RCC 7860 (cell line): ENCODE results near the gene PNCK.

Experiments
- DNase-seq: peaks from one replicate; pipeline ENCODE4 v3.0.0-alpha.2; 2015; ENCODE audit warnings: low spot score
- FAIRE-seq: peaks from 2 replicates; lab custom pipeline; 2012; peaks lifted over from hg19 to GRCh38; lab: Jason Lieb, UNC

PNCK gene

DNA sequence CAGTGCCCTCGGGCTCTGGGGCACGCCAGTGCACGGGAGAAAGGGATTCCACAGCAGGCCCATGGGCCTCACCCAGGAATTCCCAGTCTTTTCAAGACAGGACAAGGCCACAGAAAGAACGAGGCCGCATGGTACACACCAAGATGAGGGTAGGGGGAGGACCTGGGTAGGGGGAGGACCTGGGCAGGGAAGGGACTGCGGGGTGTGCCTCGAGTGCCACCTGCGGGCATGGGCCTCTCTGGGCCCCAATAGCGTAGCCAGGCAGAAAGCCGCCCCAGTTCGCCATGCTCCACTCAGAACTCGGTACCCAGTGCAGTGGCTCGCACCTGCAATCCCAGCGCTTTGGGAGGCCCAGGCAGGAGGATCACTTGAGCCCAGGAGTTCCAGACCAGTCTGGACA, 40.6 kb downstream of the PNCK start:
- no peak for DNase-seq
- FAIRE-seq = no peak

DNA sequence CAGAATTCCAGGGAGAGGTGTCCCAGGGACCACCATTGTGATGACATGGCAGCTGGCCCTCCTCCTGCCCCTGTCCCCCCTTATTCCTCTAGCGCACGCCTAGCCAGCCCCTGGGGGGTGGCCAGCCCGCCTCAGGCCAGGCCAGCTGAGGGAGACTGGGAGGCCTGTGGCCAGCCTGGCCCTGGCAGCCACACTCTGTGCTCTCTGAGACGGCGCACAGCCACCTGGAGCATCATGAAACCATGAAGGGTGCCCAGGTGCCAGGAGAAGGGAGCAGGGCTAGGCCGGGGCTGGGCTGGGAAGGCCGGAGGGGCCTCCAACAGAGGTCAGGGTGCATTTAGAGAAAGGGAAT, 41.0 kb downstream of the PNCK start:
- no peak for DNase-seq
- FAIRE-seq = no peak

DNA sequence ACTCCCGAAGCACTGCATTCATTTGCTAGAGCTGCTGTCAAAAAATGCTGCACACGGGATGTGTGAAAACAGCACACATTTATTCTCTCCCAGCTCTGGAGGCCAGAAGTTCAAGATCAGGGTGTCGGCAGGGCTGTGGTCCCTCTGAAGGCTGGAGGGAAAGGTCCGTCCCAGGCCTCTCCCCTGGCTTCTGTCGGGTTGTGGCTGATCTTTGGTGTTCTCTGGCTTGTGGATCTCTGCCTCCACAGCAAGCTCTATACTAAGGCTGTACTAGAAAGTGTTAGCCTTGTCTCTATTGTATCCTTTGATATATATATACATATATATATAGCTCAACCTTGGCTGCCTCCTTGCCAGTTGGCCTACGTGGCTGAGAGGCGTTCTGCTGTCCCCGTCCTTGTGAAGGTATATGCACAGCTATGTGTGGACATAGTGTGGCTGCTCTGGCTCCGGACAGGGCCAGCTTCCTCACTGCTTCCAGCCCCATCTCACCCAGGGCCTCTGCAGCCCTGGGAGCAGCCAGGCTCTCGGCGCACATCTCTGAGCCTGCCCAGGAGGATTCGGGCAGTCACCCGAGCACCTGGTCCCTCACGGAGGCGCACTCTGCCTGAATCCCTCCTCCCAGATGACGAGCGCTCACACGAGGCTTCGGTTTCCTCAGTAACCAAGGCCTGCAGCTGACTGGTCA, 41.6 kb downstream of the PNCK start:
- FAIRE-seq (no peak), DNase-seq (no peak)

DNA sequence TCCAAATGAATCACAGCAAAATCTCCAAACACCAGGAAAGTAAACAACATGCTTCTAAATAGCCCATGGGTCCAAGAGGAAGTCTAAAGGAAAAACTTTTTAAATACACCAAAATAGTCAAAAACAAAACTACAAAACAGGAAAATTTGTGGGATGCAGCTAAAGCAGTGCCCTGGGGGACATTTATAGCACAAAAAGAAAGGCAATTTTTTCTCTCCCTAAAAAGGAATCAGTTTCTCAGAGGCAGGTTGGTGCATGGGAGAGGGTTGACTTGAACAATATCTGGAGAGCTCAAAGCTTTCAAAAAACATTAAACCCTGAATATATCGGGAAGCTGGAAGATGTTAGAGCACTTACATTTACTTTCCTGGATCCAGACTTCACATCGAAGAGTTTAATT, 42.3 kb downstream of the PNCK start:
- FAIRE-seq (no peak), DNase-seq (no peak)

DNA sequence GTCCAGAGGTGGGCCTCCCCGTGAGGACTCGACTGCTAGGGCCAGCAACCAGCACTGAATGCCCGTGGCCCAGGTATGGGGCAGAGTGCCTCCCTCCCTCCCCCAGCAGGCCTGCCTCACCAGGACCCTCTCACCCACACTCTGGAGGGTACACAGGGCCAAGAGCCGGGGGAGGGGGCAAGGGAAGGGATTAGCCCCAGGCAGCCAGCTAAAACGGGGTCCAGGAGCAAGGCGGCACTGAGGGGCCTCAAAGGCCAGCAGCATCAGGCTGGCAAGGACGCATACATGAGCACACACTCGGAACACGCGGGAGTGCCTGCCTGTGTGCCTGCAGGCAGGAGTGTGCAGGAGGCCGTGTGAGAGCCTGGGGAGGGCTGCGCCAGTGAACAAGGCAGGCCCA, 44.9 kb downstream of the PNCK start:
- DNase-seq (no peak), FAIRE-seq (no peak)

DNA sequence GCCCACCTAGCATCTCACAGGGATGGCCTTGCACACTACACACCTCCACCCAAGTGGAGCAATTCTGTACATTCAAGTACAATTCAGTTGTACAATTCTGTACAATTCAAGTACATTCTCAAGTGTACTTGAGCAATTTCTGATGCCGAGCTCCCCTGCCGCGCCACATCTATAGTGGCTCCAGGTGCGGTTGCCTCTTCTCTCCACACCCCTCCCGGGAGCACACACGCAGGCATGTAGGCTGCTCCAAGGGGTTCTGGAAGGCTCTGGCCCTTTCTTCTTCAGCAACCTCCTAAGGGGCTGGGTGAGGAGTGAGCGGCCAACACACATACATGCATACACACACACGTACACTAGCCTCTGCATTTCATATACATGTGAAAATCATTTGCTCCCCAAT, 45.5 kb downstream of the PNCK start:
- FAIRE-seq = no peak
- DNase-seq = no peak

DNA sequence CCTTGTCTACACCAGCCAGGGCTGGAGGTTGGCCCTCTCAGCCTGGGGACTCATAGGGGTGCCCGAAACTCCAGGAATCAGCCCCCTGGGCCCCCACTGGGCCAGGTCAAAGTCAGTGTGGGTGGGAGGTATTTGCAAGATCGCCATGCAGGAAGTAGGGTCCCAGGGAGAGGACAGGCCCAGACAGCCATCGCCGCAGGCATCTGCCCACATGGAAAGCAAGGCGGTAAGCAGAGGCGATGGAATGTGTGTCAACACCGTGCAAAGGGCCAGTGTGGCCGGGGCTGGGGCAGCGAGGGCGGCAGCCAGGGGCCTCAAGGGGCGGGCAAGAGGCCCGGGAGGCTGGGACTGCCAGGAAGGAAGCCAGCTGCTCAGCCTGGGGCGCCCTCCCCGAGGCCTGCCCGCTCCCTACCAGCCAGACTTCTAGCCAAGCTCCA, 45.9 kb downstream of the PNCK start:
- no peak for FAIRE-seq
- no peak for DNase-seq

DNA sequence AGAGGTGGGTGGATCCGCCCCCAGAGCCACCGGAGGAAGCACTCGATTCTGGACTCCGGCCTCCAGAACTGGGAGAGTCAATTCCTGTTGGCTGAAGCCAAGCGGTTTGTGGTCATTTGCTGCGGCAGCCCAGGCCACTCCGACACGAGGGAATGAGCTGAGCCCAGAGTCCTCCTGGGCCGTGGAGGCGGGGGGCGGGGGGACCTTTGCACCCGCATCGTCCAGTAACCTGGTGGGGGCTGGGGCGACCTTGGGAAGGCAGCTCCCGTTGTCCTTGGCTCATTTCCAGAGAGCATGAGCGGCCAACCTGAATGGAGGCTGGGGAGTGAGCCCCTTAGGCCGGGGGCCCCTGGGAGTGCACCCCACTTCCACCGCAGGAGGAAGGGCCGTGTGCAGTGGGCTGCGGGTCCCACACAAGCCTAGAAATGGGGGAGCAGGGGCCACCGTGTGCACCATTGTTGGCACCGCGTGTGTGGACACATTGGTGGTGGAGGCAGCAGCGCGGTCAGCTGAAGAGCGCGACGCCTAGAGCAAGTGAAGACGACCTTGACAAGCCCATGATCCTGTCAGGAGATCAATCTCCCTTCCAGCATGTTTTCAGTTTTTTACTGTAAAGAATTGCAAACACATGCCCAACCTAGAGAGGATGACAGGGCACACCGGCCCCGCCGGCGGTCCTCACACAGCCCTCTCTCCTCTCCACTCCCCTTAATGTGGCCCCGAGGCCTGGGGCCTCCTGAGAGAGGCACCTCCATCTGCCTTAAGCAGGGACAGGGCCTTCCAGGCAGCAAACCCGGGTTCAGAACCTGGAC, 46.5 kb downstream of the PNCK start:
- no peak for DNase-seq
- no peak for FAIRE-seq

DNA sequence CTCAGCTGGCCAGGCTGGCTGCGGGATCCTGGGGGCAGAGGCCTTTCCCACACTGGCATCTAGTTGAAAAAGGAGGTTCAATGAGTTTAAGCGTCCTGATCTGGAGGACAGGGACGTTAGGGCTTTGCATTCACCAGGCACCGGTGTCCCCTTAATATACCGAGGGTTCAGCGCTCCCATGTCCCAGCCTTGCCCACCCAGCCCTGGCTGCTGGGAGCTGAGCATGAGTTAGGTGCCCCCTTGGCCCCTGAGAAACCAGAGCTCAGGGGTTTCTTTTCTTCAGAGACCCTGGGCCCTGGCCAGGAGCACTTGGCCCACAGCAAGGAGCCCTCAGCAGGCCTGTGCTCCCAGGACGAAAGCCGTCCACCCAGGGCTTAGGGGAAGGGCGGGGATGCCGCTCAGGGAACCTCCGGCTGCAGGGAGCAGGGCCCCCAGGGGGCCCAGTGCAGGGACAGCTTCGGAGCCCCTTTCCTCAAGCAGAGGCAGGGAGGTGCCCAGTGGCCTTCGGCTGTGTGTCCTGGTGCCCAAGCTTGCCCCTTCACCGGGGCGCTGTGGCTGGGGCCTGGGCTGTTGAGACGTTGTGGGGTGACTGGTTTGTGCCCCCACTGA, 47.5 kb downstream of the PNCK start:
- DNase-seq (no peak), FAIRE-seq (no peak)

DNA sequence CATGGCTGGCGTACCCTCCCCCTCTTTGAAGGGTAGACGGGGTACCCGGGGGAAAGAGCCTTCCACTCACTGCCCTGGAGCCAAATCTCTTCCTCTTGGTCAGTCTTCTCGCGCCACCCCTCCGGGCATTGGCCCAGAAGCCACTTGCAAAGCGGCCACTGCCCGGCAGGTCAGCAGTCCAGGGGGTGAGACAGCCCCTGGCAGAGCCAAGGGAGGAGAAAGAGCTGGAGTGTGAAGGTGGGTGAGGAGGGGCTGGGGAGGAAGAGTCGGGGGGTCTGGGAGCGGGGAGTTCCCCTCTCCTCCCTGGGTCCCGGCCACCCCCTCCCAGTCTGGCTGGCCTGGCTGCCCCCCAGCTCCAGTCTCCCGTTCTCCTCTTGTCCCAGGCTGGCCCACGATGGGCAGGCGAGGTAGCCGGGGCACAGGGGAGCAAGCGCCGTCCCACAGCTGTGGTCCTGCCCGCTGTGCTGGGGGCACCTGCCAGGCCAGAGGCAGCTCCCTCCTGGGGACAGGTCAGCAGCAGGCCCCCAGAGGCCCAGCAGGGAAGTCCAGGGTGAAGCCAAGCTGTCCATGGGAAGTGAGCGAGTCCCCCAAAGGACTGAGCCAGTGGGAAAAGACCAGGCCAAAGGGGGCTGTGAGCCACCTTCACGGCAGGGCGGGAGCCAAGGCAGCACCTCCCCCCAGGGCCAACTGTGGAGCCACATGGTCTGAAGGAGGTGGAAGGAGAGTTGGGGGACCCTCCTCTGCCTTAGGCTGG, 48.2 kb downstream of the PNCK start:
- DNase-seq (no peak), FAIRE-seq (no peak)

DNA sequence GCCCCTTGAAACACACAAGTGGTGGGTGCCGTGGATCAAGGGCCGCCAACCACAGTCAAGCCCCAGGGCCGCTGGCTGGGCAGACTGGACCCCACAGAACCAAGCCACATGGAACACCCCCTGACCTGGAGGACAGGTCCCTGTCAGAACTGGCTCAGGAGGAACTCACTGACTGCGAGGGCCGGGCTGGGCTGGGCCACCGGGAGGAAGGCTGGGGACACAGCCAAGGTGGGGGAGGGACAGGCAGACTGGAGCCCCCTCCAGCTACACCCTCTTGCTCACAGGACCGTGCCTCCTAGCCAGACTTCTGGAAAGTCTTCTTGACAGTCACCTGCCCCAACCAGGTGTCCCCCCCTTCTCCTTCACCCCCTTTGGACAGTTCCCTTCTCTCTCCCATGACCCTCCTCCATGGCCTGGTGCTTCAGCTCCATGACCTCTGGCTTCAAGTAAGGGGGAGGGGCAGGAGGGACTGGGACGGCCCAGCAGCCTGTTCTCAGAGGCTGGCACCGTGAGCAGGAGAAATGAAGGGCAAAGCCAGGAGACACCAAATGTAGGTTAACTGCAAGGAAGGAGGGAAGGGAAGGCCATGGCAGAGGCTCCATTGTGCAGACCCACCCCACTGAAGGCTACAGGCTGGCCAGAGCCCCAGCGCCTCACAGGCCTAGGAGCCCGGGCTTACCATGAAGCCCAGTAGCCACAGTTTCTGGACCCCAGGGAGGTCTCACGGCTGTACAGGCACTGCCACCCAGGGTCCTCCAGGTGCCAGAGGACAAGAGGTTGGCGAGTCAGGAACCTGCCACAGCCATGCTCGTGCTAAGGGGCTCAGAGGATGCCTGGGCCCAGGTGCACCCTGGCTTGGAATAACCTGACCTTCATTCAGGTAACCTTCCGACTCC, 49.2 kb downstream of the PNCK start:
- no peak for DNase-seq

DNA sequence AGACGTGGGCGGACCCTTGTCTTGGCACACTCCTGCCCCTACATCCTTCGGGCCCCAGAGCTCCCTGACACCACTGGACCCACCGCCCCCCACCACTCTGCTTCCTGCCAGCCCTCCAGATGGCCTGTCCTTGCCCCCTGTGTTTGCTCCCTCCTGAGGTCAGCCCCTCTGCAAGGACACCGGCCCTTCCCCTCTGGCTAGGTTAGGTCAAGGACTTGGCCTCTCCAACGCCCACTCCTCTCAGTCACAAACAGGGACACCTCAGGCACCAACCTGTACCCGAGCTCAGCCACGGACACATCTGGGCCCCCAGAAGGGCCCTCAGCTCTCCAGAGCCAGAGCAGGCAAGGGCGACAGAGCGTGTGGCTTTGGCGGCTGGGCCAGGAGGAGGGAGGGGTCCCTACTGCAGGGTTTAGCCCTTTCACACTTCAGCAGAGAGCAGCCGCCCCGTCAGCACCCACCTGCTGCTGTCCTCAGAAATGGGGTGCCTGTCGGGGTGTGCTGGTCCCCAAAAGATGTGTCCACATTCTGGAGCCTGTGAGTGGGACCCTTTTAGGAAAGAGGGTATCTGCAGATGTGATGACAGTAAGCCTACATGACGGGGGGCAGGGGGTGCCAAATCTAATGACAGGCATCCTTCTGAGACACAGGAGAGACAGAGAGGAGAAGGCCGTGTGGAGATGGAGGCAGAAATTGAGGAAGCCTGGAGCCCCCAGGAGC, 50.1 kb downstream of the PNCK start:
- no peak for DNase-seq
- FAIRE-seq = no peak

More for the DNA sequence above, 49.2 kb downstream of the PNCK start:
- FAIRE-seq = no peak

DNA sequence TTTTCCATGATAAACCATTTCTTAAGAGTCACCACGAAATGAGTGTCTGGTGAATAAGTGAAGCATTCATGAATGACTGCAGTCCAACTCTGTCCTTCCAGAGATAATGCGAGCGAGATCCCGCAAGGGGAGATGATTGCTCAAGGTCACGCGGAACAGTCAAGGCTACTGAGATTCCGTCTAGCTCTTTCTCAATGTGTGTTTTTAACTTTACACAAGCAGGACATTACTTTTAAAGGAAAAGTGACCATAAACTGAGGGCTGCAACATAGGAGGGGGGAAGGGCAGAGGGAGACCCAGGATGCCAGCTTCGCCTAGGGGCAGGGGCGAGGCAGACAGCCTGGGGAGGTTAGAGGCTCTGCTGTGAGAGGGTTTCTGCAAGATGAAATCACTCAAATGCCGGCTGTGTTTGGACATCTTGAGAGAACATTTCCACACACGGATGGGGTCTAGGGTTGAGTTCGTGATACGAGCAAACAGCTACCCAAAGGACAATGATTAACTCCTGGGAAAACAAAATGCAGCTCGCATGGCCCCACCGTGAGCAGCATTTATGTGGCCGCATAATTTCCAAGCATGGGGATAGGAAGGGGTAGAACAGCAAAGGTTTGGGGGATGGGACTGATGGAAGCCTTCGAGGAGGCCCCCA, 50.8 kb downstream of the PNCK start:
- FAIRE-seq = no peak
- DNase-seq = no peak

DNA sequence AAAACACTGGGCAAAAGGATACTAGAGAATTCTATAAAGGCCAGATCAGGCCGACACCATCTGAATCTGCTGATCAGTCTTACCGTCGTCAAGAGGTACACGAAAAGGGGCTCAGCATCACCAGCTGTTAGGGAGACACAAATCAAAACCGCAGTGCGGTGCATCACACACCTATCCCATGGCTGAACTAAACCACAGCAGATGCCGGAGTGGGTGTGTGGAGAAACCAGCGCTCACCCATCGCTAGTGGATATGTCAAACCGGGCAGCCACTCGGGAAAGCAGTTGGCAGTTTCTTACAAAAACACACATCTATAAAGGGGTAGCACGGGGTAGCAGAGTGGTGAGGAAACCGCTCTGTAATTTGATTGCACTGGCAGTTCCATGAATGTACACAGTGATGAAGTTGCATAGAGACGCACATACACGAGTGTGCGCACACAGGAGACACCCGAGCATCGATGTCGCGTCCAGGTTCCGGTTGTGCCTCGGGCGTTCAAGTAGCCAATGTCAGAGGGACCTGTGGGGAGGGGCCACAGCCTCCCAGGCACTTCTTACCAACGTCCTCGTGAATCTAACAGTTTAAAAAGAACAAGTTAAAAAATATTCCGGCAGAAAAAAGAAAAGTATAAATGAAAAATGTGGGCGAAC, 51.5 kb downstream of the PNCK start:
- no peak for DNase-seq

DNA sequence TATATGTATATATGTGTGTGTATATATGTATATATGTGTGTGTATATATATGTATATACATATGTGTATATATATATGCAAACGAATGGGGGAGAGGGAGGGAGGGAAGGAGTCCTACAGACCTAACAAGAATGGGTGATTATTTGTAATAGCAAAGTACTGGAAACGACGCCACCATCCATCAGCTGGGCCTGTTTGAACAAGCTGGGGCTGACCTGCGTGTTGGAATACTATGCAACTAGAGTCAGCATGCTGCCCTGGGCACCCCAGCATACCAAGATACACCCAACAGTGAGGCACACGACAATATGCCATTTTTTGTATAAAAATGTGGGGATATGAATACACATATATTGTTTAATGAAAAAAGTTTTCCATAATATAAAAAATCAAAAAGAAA, 53.0 kb downstream of the PNCK start:
- DNase-seq (no peak), FAIRE-seq (no peak)

More for the DNA sequence above, 51.5 kb downstream of the PNCK start:
- FAIRE-seq = no peak
